D721Med (cell line): Measurements from ENCODE around the gene EBF4.

ENCODE experiments used
- DNase-seq: peaks from one replicate; pipeline ENCODE4 v3.0.0; 2011; ENCODE audit warnings: low spot score; ENCODE audit not compliant: insufficient read length
- FAIRE-seq: peaks from 2 replicates; lab custom pipeline; 2011; peaks lifted over from hg19 to GRCh38; lab: Jason Lieb, UNC
- TF ChIP-seq, protein P1 (sequence below): IDR thresholded peaks from 2 replicates; pipeline ENCODE4 v1.5.1; 2012; ENCODE audit warnings: mild to moderate bottlenecking, control low read depth; ENCODE audit not compliant: insufficient read depth; ENCODE audit errors: missing control alignments

Gene EBF4

DNA sequence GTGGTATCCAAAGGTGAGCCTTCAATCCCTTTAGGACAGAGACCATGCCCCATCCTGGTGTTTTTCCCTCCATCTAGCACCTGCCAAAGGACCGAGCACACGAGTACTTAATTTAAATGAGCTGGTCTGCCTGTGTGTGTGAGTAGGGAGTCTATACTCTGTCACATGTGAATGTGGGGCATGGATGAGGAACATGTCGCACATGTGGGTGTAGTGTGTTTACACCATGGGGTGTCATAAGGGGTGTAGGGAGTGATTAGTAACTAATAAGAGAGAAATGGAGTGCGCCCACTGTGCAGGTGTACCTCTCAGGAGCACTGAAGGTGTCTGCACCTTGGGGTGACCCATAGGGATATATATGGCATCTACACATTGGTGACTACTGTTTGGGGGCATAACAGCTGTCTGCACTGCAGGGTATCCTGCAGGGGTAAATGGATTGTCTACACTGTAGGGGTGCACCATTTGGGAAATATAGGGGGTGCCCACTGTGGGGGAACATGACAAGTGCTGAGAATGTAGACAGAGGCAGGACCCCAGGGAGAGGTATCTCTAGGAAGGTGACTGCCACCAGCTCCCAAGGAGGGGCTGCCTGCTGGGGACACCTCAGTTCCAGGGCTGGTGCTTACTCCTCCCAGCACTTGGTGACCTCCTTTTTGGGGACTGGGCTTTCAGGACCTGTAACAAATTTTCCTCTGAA lies 53.5 kb downstream of the EBF4 start:
- TF ChIP-seq, protein P1, sequence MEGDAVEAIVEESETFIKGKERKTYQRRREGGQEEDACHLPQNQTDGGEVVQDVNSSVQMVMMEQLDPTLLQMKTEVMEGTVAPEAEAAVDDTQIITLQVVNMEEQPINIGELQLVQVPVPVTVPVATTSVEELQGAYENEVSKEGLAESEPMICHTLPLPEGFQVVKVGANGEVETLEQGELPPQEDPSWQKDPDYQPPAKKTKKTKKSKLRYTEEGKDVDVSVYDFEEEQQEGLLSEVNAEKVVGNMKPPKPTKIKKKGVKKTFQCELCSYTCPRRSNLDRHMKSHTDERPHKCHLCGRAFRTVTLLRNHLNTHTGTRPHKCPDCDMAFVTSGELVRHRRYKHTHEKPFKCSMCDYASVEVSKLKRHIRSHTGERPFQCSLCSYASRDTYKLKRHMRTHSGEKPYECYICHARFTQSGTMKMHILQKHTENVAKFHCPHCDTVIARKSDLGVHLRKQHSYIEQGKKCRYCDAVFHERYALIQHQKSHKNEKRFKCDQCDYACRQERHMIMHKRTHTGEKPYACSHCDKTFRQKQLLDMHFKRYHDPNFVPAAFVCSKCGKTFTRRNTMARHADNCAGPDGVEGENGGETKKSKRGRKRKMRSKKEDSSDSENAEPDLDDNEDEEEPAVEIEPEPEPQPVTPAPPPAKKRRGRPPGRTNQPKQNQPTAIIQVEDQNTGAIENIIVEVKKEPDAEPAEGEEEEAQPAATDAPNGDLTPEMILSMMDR, result no peak
- FAIRE-seq (no peak), DNase-seq (no peak)

DNA sequence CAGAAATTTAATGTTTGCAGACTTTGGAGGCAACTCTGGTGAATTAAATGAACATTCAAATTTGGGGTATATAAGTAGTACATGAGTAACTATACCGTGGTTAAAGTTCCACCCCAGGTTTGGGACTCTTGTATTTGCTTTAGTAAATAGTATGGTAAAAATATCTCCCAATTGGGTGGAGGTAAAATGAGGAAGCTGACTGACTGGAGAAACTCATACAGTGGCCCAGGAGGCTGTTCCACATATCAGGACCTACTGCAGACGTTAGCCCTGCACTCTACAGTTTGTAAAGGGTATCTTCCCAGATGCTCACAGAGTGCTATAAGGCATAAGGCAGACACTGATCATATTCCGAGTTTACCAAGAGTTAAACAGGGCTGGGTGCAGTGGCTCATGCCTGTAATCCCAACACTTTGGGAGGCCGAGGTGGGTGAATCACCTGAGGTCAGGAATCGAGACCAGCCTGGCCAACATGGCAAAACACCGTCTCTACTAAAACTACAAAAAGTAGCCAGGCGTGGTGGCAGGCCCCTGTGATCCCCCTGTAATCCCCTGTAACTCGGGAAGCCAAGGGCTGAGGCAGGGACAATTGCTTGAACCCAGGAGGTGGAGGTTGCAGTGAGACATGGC lies 54.2 kb downstream of the EBF4 start:
- no peak for FAIRE-seq
- no peak for DNase-seq

GRCh38 chr20:2747676-2748235 lies 55.2 kb downstream of the EBF4 start:
- TF ChIP-seq, protein P1, result no peak
- FAIRE-seq, result no peak
- DNase-seq, result no peak

More for the DNA sequence above, 54.2 kb downstream of the EBF4 start:
- TF ChIP-seq, protein P1, result no peak

GRCh38 chr20:2748551-2749342 lies 56.2 kb downstream of the EBF4 start:
- no peak for FAIRE-seq
- no peak for DNase-seq
- TF ChIP-seq, protein P1, result no peak

GRCh38 chr20:2749343-2749950 lies 56.9 kb downstream of the EBF4 start:
- DNase-seq (no peak), FAIRE-seq (no peak)
- TF ChIP-seq, protein P1, result no peak

DNA sequence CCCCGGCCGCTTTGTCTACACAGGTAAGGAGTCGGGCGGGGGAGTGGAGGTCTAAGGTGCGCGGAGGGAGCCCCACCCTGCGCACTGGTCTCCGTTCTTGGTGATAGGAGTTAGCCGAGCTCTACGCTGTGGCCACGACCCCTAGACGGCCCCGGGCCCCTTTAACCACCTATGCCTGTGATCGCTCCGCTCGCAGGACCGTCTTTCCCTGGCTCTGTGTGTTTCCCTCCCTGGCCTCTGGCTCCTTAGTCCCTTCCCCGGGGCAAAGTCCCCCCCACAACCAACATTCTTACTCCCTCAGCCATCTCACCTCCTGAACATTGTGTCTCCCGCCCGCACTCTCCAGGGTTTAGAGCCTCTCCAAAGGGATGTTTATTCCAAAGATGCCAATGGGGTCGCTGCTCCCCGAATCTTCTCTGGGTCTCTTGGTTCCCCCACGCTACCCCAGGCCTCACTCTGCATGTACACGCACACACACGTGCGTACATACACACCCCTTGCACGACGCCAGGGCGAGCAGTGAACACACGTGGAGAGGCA lies 57.4 kb downstream of the EBF4 start:
- FAIRE-seq (no peak), DNase-seq (no peak)
- TF ChIP-seq, protein P1, result no peak
